GM12878 (cell line): ENCODE results near the gene PRKCE. TPM values are rescaled to one million over a fixed set of nuclear protein-coding genes. Genes with fewer than 3 reads are reported as not detected.

Source experiments
- ATAC-seq: fragments of 200-7000 bp; cut with Tn5 transposase; 3 replicates; pipeline ENCODE4 v1.9.1; 2020; ENCODE audit warnings: mild to moderate bottlenecking, moderate library complexity
- BruUV-seq: library from RNA; stranded (reverse); fragments of 400-500 nt; replicated peaks from 2 replicates; lab custom pipeline; 2021; lab: Mats Ljungman, UMichigan
- CTCF ChIA-PET: fragments of 300-600 bp; sonication (Branson Sonifier 250); formaldehyde crosslinking; extraction: SDS; loops from one replicate; lab custom pipeline; 2021; ENCODE audit warnings: inconsistent platforms; lab: Yijun Ruan, JAX
- POLR2A ChIA-PET: fragments of 350-600 bp; formaldehyde crosslinking; extraction: SDS; loops from one replicate; lab custom pipeline; 2021; ENCODE audit warnings: inconsistent platforms; lab: Charles Lee
- RAD21 ChIA-PET: fragments of 300-600 bp; sonication (Branson Sonifier 250); formaldehyde crosslinking; loops from one replicate; lab custom pipeline; 2023; ENCODE audit warnings: antibody characterized with exemption; ENCODE audit not compliant: unreplicated experiment; lab: Charles Lee
- SMC1A ChIA-PET: fragments of 300-600 bp; sonication (Branson Sonifier 250); formaldehyde crosslinking; loops from one replicate; lab custom pipeline; 2023; ENCODE audit not compliant: unreplicated experiment, uncharacterized antibody; lab: Charles Lee
- DNase-seq: peaks from one replicate; pipeline ENCODE4 v3.0.0-alpha.2; 2011; ENCODE audit warnings: low read depth, low spot score
- FAIRE-seq: peaks from 3 replicates; lab custom pipeline; 2011; peaks lifted over from hg19 to GRCh38; lab: Jason Lieb, UNC
- H2AFZ ChIP-seq: 2 replicates; pipeline ENCODE4 v1.6.0; 2011; ENCODE audit warnings: low read depth, low read length, control low read depth; ENCODE audit not compliant: control insufficient read depth
- H3K27ac ChIP-seq: 2 replicates; pipeline ENCODE4 v1.5.1; 2011; ENCODE audit warnings: control low read depth; ENCODE audit not compliant: control insufficient read depth, insufficient read depth
- H3K27me3 ChIP-seq, 2 experiments: replicated peaks in 1 of 2; 2 replicates each; pipeline versions ENCODE4 v1.6.0 to v1.6.1; 2011; ENCODE audit warnings: low read length in 1 of 2; ENCODE audit not compliant: control insufficient read depth in 2 of 2, insufficient read depth in 2 of 2
- H3K36me3 ChIP-seq, 2 experiments: 2 replicates each; pipeline ENCODE4 v1.5.1; 2011; ENCODE audit warnings: low read length in 1 of 2; ENCODE audit not compliant: control insufficient read depth in 2 of 2, insufficient read depth in 2 of 2
- H3K4me1 ChIP-seq: 2 replicates; pipeline ENCODE4 v1.6.1; 2011; ENCODE audit warnings: mild to moderate bottlenecking, low read length, moderate library complexity, mixed read lengths; ENCODE audit not compliant: control insufficient read depth, insufficient read depth
- H3K4me2 ChIP-seq: 2 replicates; pipeline ENCODE4 v1.6.0; 2011; ENCODE audit warnings: control low read depth; ENCODE audit not compliant: control insufficient read depth, insufficient read depth
- H3K4me3 ChIP-seq: fragments of 200-600 bp; sonication (generic); 2 replicates; pipeline ENCODE4 v1.5.1; 2016
- H3K79me2 ChIP-seq: 2 replicates; pipeline ENCODE4 v1.6.0; 2011; ENCODE audit warnings: low read length; ENCODE audit not compliant: control insufficient read depth, insufficient read depth
- H3K9ac ChIP-seq: 2 replicates; pipeline ENCODE4 v1.8.0; 2011; ENCODE audit warnings: low read length, control low read depth, mixed read lengths; ENCODE audit not compliant: control insufficient read depth, insufficient read depth
- H3K9me3 ChIP-seq: replicated peaks from 3 replicates; pipeline ENCODE4 v1.5.1; 2011; ENCODE audit warnings: mild to moderate bottlenecking, low read length; ENCODE audit not compliant: control insufficient read depth, insufficient read depth
- H4K20me1 ChIP-seq: 2 replicates; pipeline ENCODE4 v1.6.0; 2011; ENCODE audit not compliant: control insufficient read depth, insufficient read depth
- ASH2L ChIP-seq: fragments of 300-600, 200-600 bp; sonication (generic); IDR thresholded peaks from 2 replicates; pipeline ENCODE4 v1.6.1; 2017; ENCODE audit warnings: low read depth, mild to moderate bottlenecking, borderline replicate concordance
- ATF7 ChIP-seq: fragments of 450-650 bp; IDR thresholded peaks from 2 replicates; pipeline ENCODE4 v1.6.1; 2016; ENCODE audit warnings: low read depth, mild to moderate bottlenecking
- BCL11A ChIP-seq: IDR thresholded peaks from 2 replicates; pipeline ENCODE4 v1.6.1; 2011; ENCODE audit warnings: low read depth, low read length
- BHLHE40 ChIP-seq, 2 experiments: fragments of 450-650 bp in 1 of 2; IDR thresholded peaks; 2 replicates each; pipeline ENCODE4 v1.6.1; 2011 to 2017; ENCODE audit warnings: low read depth in 2 of 2, borderline replicate concordance in 1 of 2, improper control_type of control experiment in 1 of 2, low read length in 1 of 2, mild to moderate bottlenecking in 1 of 2
- CREM ChIP-seq: IDR thresholded peaks from 2 replicates; pipeline ENCODE4 v1.6.1; 2014; ENCODE audit warnings: antibody characterized with exemption, low read depth
- DPF2 ChIP-seq: fragments of 450-650 bp; IDR thresholded peaks from 2 replicates; pipeline ENCODE4 v1.6.1; 2017; ENCODE audit warnings: mild to moderate bottlenecking
- EED ChIP-seq: sonication (generic); IDR thresholded peaks from 2 replicates; pipeline ENCODE4 v1.6.1; 2016; ENCODE audit warnings: antibody characterized with exemption, low read depth
- IKZF1 ChIP-seq: fragments of 450-650 bp; conservative IDR thresholded peaks from 2 replicates; pipeline ENCODE4 v1.6.1; 2017; ENCODE audit warnings: antibody characterized with exemption, mild to moderate bottlenecking
- IKZF2 ChIP-seq, 2 experiments: fragments of 450-650 bp; IDR thresholded peaks; 2 replicates each; pipeline ENCODE4 v1.6.1; 2017; ENCODE audit warnings: mild to moderate bottlenecking in 2 of 2, moderate library complexity in 2 of 2
- IRF4 ChIP-seq: IDR thresholded peaks from 2 replicates; pipeline ENCODE4 v1.6.1; 2011; ENCODE audit warnings: low read depth, low read length
- MYC ChIP-seq: IDR thresholded peaks from 2 replicates; pipeline ENCODE4 v1.6.1; 2011; ENCODE audit warnings: mild to moderate bottlenecking, low read length, moderate library complexity, inconsistent platforms; ENCODE audit not compliant: insufficient read depth, insufficient replicate concordance, insufficient read length, severe bottlenecking
- NFIC ChIP-seq: IDR thresholded peaks from 2 replicates; pipeline ENCODE4 v1.6.1; 2012; ENCODE audit warnings: low read depth, mild to moderate bottlenecking, inconsistent platforms, low read length, moderate library complexity
- NR2F1 ChIP-seq: fragments of 450-650 bp; conservative IDR thresholded peaks from 2 replicates; pipeline ENCODE4 v1.6.1; 2017; ENCODE audit warnings: mild to moderate bottlenecking
- PAX5 ChIP-seq: IDR thresholded peaks from 2 replicates; pipeline ENCODE4 v1.6.1; 2011; ENCODE audit warnings: low read depth, low read length, borderline replicate concordance
- POLR2A ChIP-seq: IDR thresholded peaks from 2 replicates; pipeline ENCODE4 v1.6.1; 2011; ENCODE audit warnings: low read depth, mild to moderate bottlenecking, low read length
- POU2F2 ChIP-seq: IDR thresholded peaks from 3 replicates; pipeline ENCODE4 v1.6.1; 2011; ENCODE audit warnings: low read depth, mild to moderate bottlenecking, low read length, borderline replicate concordance
- RUNX3 ChIP-seq: IDR thresholded peaks from 2 replicates; pipeline ENCODE4 v1.6.1; 2012; ENCODE audit warnings: low read length, inconsistent platforms
- SIX5 ChIP-seq: IDR thresholded peaks from 2 replicates; pipeline ENCODE4 v1.6.1; 2011; ENCODE audit warnings: mild to moderate bottlenecking, low read depth, low read length, moderate library complexity; ENCODE audit not compliant: severe bottlenecking
- SPI1 ChIP-seq: IDR thresholded peaks from 2 replicates; pipeline ENCODE4 v1.6.1; 2011; ENCODE audit warnings: low read depth, mild to moderate bottlenecking, low read length, moderate library complexity, borderline replicate concordance; ENCODE audit not compliant: insufficient read depth
- TCF12 ChIP-seq: IDR thresholded peaks from 2 replicates; pipeline ENCODE4 v1.6.1; 2011; ENCODE audit warnings: low read depth, mild to moderate bottlenecking, low read length
- TCF3 ChIP-seq: IDR thresholded peaks from 2 replicates; pipeline ENCODE4 v1.6.1; 2012; ENCODE audit warnings: low read depth, mild to moderate bottlenecking, low read length, borderline replicate concordance; ENCODE audit not compliant: insufficient read depth
- ZNF384 ChIP-seq: IDR thresholded peaks from 2 replicates; pipeline ENCODE4 v1.6.1; 2012; ENCODE audit warnings: low read depth, mild to moderate bottlenecking, low read length, improper control_type of control experiment, borderline replicate concordance
- WGBS: methylation state at CpG from one replicate; pipeline ENCODE4 v1.1.6; 2016; ENCODE audit warnings: low lambda C conversion rate; ENCODE audit not compliant: insufficient replicate concordance, insufficient coverage; ENCODE audit errors: missing lambda C conversion rate; 5-methylcytosine and 5-hydroxymethylcytosine counted together
- in situ Hi-C: fragments of 300-500 bp; cut with MboI; formaldehyde crosslinking; loops from 9 replicates; pipeline ENCODE4 v1.14.3; 2018; ENCODE audit warnings: mixed read lengths
- intact Hi-C: fragments of 100-400 bp; cut with micrococcal nuclease; formaldehyde crosslinking; loops from one replicate; pipeline ENCODE4 v1.14.2; 2022; ENCODE audit not compliant: unreplicated experiment
- polyA plus RNA-seq, 11 experiments: library from polyadenylated mRNA; depleted of rRNA in 4 of 11; unstranded in 6 of 11; stranded (reverse) in 5 of 11; fragments of >200 nt; fragmentation: Nextera tagmentation in 4 of 11; fragmentation: Illumina TruSeq in 1 of 11; extraction: Ambion mirVana in 4 of 11; extraction: Trizol in 1 of 11; gene quantifications; 1 replicate in 1 of 11; 2 replicates in 10 of 11; pipeline versions ENCODE4 v1.2.1 to v1.2.3, GENCODE V29; 2011 to 2016; ENCODE audit warnings: inconsistent platforms in 2 of 11, missing spikeins in 2 of 11, low read depth in 1 of 11
- total RNA-seq, 4 experiments: library from RNA; depleted of rRNA in 3 of 4; stranded (reverse); fragments of >200 nt in 3 of 4; fragmentation: Illumina TruSeq in 1 of 4; extraction: Trizol in 1 of 4; gene quantifications; 2 replicates each; pipeline versions ENCODE4 v1.2.1 to v1.2.3, GENCODE V29; 2013 to 2021
- TF ChIP-seq, protein P1 (sequence below): fragments of 450-650 bp; IDR thresholded peaks from 2 replicates; pipeline ENCODE4 v1.6.1; 2016; ENCODE audit warnings: mild to moderate bottlenecking
- TF ChIP-seq, protein P2 (sequence below): fragments of 450-650 bp; IDR thresholded peaks from 2 replicates; pipeline ENCODE4 v1.6.1; 2017; ENCODE audit warnings: mild to moderate bottlenecking

The PRKCE gene
- total and polyA plus RNA-seq, 10 of the 15 experiments (the other 5 are each of a cell fraction or from before 2014, with no cell fraction given) = 2.6 to 28.2 (median 11.3) TPM

DNA sequence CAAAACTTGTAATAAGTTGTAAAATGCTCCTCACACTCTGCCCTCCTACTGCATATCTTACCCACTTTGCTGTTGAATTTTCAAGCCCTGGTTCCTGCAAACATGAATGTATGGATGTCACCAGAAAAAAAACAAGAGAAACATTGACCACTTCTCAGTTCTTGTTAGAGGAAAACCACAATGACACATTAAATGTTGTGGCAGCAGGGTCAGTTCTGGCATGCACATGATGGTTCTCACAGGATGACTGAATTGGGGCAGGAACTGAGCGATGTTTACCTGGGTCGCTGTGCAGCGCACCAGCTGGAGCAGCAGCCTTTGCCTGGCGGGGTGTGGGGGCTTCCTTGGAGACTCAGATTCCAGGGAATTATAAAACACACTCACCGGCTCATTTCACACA, 14.0 kb upstream of the PRKCE start:
- H3K9ac ChIP-seq = no peak overlapping the region
- no TSS peak for BruUV-seq
- H3K9me3 ChIP-seq = no peaks in the 10 kb centered on the region
- intact Hi-C loops = loop anchor here (10.0 kb wide), 1 partner anchor 817 kb away; no protein-coding TSS in a partner anchor
- H3K36me3 ChIP-seq = no peaks in the 10 kb centered on the region
- H2AFZ ChIP-seq = no peak overlapping the region
- 1% methylated on average over 5 of the region's 5 CpGs for WGBS
- CTCF ChIA-PET = interaction anchor here (0.6 to 2.6 kb wide), 3 partner anchors 58 to 298 kb away, joined by 3 to 9 read pairs (median 6); no protein-coding TSS in a partner anchor
- peak; percentile 41 for DNase-seq
- no peaks in the 10 kb centered on the region for H3K79me2 ChIP-seq
- peak; percentile 96 for ATAC-seq
- H3K4me2 ChIP-seq = no peak overlapping the region; the same call in 1 of the 2 replicates
- peak; percentile 54 for FAIRE-seq
- no peaks in the 10 kb centered on the region for H3K27me3 ChIP-seq
- H3K4me1 ChIP-seq = no peaks in the 10 kb centered on the region; the same call in 1 of the 2 replicates
- 0 out of 2 replicates have a peak, but pooled peaks cover 2% of the 10 kb centered on the region for H4K20me1 ChIP-seq
- POLR2A ChIA-PET = no interaction called here
- RAD21 ChIA-PET = no interaction called here
- SMC1A ChIA-PET = interaction anchor here (1.0 to 4.0 kb wide), 3 partner anchors 12 to 299 kb away, joined by 3 to 16 read pairs (median 4); no protein-coding TSS in a partner anchor
- in situ Hi-C loops = loop anchor here (10.0 to 25.0 kb wide), 2 partner anchors 653 to 725 kb away; no protein-coding TSS in a partner anchor
- H3K4me3 ChIP-seq = no peak overlapping the region
- H3K27ac ChIP-seq = no peak overlapping the region
- TF ChIP-seq MYC = no peak
- peak; percentile 57; the same call in 1 of the 2 replicates for TF ChIP-seq PAX5
- TF ChIP-seq ZNF384 = 0 out of 2 replicates have a peak, but pooled peaks have one; percentile 8
- peak; percentile 95 for TF ChIP-seq RUNX3
- 0 out of 2 replicates have a peak, but pooled peaks have one; percentile 56 for TF ChIP-seq IRF4
- TF ChIP-seq POLR2A = no peak
- 0 out of 2 replicates have a peak, but pooled peaks have one; percentile 37 for TF ChIP-seq TCF3
- 0 out of 3 replicates have a peak, but pooled peaks have one; percentile 16 for TF ChIP-seq POU2F2
- TF ChIP-seq CREM = peak; percentile 38; the same call in 1 of the 2 replicates
- TF ChIP-seq BCL11A = peak; percentile 69
- peak; percentile 60; the same call in 1 of the 2 replicates for TF ChIP-seq TCF12
- TF ChIP-seq IKZF1 = peak; percentile 56
- TF ChIP-seq BHLHE40 (IDR thresholded peaks at IDR 0.05; ENCODE audit: borderline replicate concordance in 1 of 2, low read depth in 2 of 2, low read length in 1 of 2) = peak; percentile 50 to 80; a peak in 3 of 4 replicates
- peak; percentile 47; the same call in 1 of the 2 replicates for TF ChIP-seq NR2F1
- peak; percentile 50; the same call in 1 of the 2 replicates for TF ChIP-seq NFIC
- TF ChIP-seq, protein P1, sequence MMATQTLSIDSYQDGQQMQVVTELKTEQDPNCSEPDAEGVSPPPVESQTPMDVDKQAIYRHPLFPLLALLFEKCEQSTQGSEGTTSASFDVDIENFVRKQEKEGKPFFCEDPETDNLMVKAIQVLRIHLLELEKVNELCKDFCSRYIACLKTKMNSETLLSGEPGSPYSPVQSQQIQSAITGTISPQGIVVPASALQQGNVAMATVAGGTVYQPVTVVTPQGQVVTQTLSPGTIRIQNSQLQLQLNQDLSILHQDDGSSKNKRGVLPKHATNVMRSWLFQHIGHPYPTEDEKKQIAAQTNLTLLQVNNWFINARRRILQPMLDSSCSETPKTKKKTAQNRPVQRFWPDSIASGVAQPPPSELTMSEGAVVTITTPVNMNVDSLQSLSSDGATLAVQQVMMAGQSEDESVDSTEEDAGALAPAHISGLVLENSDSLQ = peak; percentile 21; the same call in 1 of the 2 replicates
- TF ChIP-seq, protein P2, sequence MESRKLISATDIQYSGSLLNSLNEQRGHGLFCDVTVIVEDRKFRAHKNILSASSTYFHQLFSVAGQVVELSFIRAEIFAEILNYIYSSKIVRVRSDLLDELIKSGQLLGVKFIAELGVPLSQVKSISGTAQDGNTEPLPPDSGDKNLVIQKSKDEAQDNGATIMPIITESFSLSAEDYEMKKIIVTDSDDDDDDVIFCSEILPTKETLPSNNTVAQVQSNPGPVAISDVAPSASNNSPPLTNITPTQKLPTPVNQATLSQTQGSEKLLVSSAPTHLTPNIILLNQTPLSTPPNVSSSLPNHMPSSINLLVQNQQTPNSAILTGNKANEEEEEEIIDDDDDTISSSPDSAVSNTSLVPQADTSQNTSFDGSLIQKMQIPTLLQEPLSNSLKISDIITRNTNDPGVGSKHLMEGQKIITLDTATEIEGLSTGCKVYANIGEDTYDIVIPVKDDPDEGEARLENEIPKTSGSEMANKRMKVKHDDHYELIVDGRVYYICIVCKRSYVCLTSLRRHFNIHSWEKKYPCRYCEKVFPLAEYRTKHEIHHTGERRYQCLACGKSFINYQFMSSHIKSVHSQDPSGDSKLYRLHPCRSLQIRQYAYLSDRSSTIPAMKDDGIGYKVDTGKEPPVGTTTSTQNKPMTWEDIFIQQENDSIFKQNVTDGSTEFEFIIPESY = no peak
- peak; percentile 85 for TF ChIP-seq SPI1
- no peak for TF ChIP-seq SIX5
- peak; percentile 72 for TF ChIP-seq EED
- no peak for TF ChIP-seq ASH2L
- TF ChIP-seq IKZF2 (IDR thresholded peaks at IDR 0.05) = peak; percentile 75 to 77
- peak; percentile 41 for TF ChIP-seq ATF7
- peak; percentile 37; the same call in 1 of the 2 replicates for TF ChIP-seq DPF2
